Posterior cingulate gyrus (tissue), 11 donors: ENCODE results near the gene P4HB.

ENCODE experiments used
- DNase-seq, 10 donors: peaks; one replicate each; pipeline versions ENCODE4 v3.0.0 to v3.0.0-alpha.2; 2020 to 2021; ENCODE audit warnings: mixed read lengths in 3 of 10
- intact Hi-C: fragments of 100-400 bp; cut with DNase I; formaldehyde crosslinking; loops from one replicate; pipeline ENCODE4 v1.15.1; 2023

Gene P4HB

DNA sequence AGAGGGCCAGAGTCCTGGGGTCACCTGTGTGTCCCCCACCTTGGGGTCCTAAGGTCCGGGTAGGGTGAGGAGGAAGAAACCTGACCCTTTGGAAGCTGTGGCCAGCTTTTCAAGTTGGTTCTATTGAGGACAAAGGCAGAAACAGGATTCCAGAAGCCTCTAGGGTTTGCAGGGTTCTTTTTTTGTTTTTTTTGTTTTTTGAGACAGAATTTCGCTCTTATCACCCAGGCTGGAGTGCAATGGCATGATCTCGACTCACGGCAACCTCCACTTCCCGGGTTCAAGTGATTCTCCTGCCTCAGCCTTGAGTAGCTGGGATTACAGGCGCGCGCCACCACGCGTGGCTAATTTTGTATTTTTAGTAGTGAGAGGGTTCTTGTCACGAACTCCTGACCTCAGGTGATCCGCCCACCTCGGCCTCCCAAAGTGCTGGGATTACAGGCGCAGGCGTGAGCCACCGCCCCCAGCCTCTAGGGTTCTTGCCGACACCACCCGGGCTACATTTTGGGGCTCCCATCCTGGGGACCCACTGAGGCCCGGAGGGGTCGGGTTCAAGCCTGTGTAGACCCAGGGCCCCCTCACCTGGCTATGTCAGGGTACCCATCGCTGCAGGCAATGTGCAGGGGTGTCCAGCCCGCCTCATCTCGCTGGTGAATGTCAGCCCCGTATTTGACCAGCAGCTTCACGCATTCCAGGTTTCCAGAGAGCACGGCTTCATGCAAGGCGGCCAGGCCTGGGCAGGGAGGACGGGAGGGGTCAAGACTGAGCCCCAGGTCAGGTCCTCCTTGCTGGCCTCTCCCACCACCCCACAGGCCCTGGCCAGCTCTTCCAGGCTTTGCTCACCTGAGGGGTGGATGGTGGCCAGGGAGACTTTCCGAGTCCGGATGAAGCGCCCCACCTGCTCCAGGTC, 26.2 kb downstream of the P4HB start:
- DNase-seq, result no peak
- intact Hi-C loops, result loop anchor here (1.0 kb wide), 1 partner anchor 26 kb away; the partner anchor contains the start of gene P4HB

- peak; percentile 84 to 99 (median 90) for DNase-seq
- intact Hi-C loops, result loop anchor here (1.0 kb wide), 1 partner anchor 27 kb away; the partner anchor contains the start of gene P4HB
Observed at GRCh38 chr17:81833160-81833920, 27.0 kb downstream of the P4HB start, which contains the start of gene MCRIP1. Gene MCRIP1, minus strand, starts transcription at chr17:81833291. Its CDS starts 8,785 bp downstream, at chr17:81824506.

DNA sequence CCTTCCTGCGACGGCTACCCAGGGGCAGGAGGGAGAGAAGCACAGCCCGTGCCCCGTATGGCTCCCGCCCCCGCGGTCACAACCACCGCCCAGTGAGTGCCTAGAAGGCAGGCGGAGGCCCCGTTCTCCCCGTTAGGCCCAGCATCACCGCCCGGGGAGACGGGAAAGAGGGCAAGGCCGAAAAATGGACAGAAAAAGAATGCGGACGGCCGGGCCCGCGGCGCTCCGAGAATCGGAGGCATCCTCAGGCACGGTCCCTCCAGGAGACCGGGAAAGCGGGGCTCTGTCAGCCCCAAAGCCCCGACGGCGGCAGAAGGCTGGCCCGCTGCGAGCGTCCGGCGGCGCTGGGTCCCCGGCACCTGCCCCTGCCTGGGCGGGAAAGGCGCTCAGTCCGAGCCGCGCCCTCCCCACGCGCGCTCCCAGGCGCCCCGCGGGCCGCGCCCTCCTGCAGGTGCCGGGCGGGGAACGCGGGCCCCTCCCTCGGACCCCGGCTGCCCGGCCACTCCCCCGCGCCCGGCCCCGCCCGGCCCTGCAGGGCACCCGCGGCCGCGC, 27.7 kb downstream of the P4HB start:
- intact Hi-C loops, result loop anchor here (1.0 kb wide), 1 partner anchor 28 kb away; the partner anchor contains the start of gene P4HB
- peak in 2 of 10 donors; percentile 18 to 28 for DNase-seq

DNA sequence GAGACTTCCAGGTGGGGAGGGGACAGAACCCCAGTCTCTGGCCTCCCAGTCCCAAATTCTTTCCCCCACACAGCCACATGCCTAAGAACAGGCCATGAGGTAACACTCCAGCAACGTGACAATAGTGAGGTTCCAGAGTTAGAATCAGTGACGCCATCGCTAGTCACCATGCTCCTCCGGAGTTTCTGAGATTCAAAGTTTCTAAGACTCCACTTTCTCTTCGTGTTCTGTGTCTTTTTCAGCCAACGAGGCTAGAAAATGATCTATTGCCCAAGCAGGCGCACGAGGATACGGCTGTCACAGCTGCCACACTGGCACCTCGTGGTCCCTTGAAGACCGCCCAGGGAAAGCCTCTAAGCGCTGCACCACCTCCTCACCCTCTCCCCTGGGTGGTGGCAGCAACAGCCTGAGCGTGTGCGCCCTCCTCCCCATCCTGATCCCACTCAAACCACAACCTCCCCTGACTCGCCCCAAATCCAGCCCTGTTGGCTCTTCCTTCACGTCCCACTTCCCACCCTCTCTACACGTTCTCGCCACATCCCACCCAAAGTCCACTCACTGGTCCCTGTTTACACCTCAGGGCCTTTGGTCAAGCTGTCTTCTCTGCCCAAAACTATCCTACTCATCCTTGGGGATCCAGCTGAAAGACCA, 28.3 kb downstream of the P4HB start:
- DNase-seq, result peak in 1 of 10 donors; percentile 37
- intact Hi-C loops, result no loop called here

DNA sequence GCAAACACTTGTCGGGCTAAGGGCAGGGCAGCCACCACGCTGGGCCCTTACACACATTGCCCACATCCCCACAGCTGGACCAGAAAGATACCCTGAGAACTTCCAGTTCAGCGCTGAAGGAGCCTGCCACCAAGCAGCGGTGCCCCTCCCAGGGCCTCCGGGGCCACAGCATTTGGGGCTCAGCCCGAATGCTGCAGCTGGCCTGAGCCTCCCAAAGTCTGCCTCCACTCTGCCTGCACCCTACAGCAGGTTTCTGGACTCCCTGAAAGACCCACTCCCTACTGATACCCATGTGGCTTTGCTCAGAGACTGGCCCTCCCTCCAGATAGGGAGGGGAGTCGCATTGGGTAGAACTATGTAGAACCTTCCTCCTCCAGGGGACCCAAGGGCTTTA, 28.8 kb downstream of the P4HB start:
- DNase-seq, result no peak
- intact Hi-C loops, result no loop called here

DNA sequence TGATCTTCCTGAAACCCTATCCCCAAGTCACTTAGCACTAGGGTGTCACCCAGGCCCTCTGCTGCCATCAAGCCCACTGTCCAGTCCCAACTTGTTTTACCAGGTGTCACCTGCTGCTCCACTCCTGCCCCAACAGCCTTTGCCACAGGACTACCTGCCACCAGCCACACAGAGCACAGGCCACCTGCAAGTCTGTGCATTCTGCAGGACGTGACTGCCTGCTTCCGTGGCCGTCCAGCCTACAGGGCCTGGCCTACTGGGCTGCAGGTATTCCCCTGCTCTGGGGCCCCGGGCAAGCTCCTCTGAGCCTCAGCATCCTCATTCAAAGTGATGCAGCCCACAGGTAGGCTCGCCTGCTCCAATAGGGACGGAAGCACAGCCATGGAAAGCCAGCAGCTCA, 30.5 kb downstream of the P4HB start:
- no peak for DNase-seq
- intact Hi-C loops, result no loop called here

GRCh38 chr17:81828656-81829055, 31.7 kb downstream of the P4HB start:
- no peak for DNase-seq
- intact Hi-C loops, result no loop called here

- DNase-seq, result no peak
Observed at GRCh38 chr17:81825841-81826466, 34.4 kb downstream of the P4HB start.

DNA sequence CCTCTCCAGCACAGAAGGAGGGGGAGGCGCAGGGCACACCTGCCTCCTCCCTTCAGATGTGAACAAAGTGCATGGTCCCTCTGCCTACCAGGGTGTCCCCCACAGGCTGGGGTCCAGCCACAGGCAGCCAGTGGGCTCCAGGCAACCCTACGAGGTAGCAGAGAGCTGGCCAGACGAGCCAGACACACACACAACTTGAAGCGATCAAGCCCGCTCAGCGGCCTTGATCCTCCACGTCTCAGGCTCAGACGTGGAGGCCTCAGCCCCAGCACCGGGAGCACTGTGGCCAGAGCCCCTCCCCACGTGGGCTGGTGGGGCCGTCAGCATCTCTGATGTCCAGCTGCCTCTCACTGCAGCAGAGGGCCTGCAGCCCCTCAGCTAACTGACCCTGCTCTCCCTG, 35.7 kb downstream of the P4HB start:
- DNase-seq, result no peak
- intact Hi-C loops, result no loop called here

More at GRCh38 chr17:81825841-81826466, 34.4 kb downstream of the P4HB start:
- intact Hi-C loops, result no loop called here

DNA sequence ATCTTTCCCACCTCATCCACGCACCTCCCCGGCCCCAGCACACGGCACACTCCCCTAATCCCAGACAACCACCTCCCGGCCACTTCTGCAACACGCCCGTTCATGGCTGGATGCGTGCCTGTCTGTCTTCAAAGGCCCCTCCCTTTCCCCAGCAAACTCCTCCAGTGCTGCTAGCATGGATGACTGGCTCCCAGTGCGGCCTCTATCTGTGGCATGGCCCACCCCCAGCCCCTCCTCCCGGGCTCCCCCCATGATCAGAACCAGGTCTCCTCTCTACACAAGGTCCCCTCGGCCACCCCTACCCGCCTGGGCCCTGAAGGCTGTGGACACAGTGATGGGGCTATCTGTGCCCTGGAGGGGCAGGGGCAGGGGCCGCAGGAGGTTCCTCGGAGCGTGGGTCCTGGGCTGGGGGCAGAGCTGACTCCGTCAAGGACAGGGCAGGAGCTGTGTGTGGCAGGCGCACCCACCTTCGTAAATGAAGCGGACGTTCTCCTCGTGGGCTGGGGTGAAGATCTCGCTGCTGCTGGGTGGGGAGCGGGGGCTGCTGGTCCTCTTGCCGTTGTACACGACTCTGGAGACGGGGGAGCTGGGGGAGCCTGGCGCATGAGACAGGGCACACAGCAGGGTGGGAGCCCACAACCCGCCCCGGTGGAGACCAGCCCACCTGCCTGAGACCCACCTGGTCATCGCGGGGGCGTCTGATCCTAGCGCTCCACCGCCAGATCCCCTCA, 36.4 kb downstream of the P4HB start:
- DNase-seq, result no peak
- intact Hi-C loops, result no loop called here

- intact Hi-C loops, result no loop called here
Observed at GRCh38 chr17:81822996-81823819, 37.1 kb downstream of the P4HB start.

DNA sequence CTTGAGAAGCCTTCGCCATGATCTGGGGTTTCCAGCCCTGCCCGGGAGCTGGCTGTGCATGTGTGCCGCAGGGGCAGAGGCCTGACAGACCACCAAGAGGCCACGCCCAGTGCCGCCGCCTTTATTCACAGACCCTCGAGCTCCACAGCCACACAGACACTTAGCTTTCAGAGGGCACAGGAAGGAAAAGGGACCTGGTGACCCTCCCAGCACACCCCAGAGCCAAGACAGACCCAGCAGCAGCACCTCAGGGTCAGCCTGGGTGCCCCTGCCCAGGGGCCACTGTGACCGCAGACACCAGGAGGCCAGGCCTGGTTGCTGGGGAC, 38.1 kb downstream of the P4HB start:
- intact Hi-C loops, result no loop called here
- no peak for DNase-seq

More at GRCh38 chr17:81822996-81823819, 37.1 kb downstream of the P4HB start:
- no peak for DNase-seq

- intact Hi-C loops, result no loop called here
- peak; percentile 28 to 97 (median 70) for DNase-seq
Observed at GRCh38 chr17:81821603-81822311, 38.6 kb downstream of the P4HB start.

DNA sequence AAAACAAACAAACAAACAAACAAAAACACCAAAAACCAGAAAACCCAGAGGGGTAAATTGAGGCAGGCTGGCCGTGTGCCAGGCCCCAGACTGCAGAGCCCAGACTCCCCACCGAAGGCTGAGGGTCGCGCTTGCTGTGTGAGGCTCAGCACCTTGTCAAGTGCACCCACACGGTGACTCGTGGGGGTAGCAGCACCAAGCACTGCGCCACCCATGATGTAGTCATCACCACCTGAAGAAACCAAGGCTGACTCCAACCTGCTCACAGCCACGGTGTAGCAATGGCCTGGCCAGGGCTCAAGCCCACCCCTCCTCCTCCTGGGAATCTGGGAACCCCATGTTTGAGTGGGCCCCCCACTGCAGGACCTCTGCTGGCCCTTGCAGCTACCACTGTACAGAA, 39.2 kb downstream of the P4HB start:
- no peak for DNase-seq
- intact Hi-C loops, result no loop called here

DNA sequence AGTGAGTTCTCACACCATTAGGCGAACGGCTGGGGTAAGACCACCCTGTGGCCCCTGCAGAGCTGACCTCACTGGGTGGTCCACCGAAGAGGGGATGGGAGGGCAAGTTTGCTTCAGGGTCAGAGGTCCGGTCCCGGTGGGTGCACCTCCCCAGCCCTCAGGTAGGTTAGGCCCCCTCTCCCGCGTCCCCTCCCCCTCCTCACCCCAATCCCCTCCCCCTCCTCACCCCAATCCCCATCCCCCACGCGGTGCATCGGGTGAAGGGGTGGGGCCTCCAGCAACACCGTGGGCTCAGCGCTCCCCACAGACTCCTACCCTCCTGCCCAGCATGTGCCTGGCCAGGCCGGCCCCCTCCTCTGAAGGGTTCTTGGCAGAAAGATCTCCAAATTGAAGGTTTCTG, 40.6 kb downstream of the P4HB start:
- DNase-seq, result no peak
- intact Hi-C loops, result no loop called here

- intact Hi-C loops, result no loop called here
- no peak for DNase-seq
Observed at GRCh38 chr17:81817758-81818147, 42.6 kb downstream of the P4HB start.

GRCh38 chr17:81815646-81815986, 44.7 kb downstream of the P4HB start:
- intact Hi-C loops, result no loop called here
- no peak for DNase-seq
